H7 (cell line): Measurements from ENCODE around the gene ADAMTSL1. TPM values are rescaled to one million over a fixed set of nuclear protein-coding genes. Genes with fewer than 3 reads are reported as not detected.

Experiments used
- DNase-seq: peaks from one replicate; pipeline ENCODE4 v3.0.0; 2012
- H3K27me3 ChIP-seq: 2 replicates; pipeline ENCODE4 v1.6.0; 2011; ENCODE audit warnings: mild to moderate bottlenecking, low read length; ENCODE audit not compliant: control insufficient read depth, insufficient read depth
- H3K36me3 ChIP-seq: replicated peaks from 2 replicates; pipeline ENCODE4 v1.5.1; 2011; ENCODE audit warnings: low read length; ENCODE audit not compliant: control insufficient read depth, insufficient read depth
- H3K4me3 ChIP-seq: 2 replicates; pipeline ENCODE4 v1.5.1; 2011; ENCODE audit warnings: low read depth, mild to moderate bottlenecking, control low read depth, low read length, moderate library complexity; ENCODE audit not compliant: insufficient read depth
- total RNA-seq: library from RNA; depleted of rRNA; stranded (reverse); fragments of >200 nt; shearing (Covaris generic); gene quantifications from 2 replicates; pipeline ENCODE4 v1.2.3, GENCODE V29; 2014

Gene ADAMTSL1
- total RNA-seq, 1 experiment from 2014 or later = 1.8 TPM

- H3K36me3 ChIP-seq = no peaks in the 10 kb centered on the region
- no peak for DNase-seq
- no peaks in the 10 kb centered on the region for H3K27me3 ChIP-seq
- no peak overlapping the region for H3K4me3 ChIP-seq
Observed at GRCh38 chr9:18480662-18481093, 6.7 kb downstream of the ADAMTSL1 start.

- H3K4me3 ChIP-seq = no peak overlapping the region
- no peaks in the 10 kb centered on the region for H3K27me3 ChIP-seq
- no peak for DNase-seq
- H3K36me3 ChIP-seq = no peaks in the 10 kb centered on the region
Observed at GRCh38 chr9:18482371-18482770, 8.4 kb downstream of the ADAMTSL1 start.

GRCh38 chr9:18485714-18486113, 11.8 kb downstream of the ADAMTSL1 start:
- Histone ChIP-seq H3K36me3 (no peaks in the 10 kb centered on the region), H3K4me3 (no peak overlapping the region), H3K27me3 (no peaks in the 10 kb centered on the region)
- DNase-seq = no peak

- DNase-seq = no peak
- no peak overlapping the region for H3K4me3 ChIP-seq
- no peaks in the 10 kb centered on the region for H3K36me3 ChIP-seq
- H3K27me3 ChIP-seq = no peaks in the 10 kb centered on the region
Observed at GRCh38 chr9:18487611-18488010, 13.7 kb downstream of the ADAMTSL1 start.

- no peak overlapping the region for H3K4me3 ChIP-seq
- no peaks in the 10 kb centered on the region for H3K27me3 ChIP-seq
- H3K36me3 ChIP-seq = no peaks in the 10 kb centered on the region
- no peak for DNase-seq
Observed at GRCh38 chr9:18488886-18489285, 14.9 kb downstream of the ADAMTSL1 start.

- Histone ChIP-seq H3K27me3 (no peaks in the 10 kb centered on the region), H3K36me3 (no peaks in the 10 kb centered on the region), H3K4me3 (no peak overlapping the region)
- DNase-seq = no peak
Observed at GRCh38 chr9:18489861-18490260, 15.9 kb downstream of the ADAMTSL1 start.

- Histone ChIP-seq H3K4me3 (no peak overlapping the region), H3K36me3 (no peaks in the 10 kb centered on the region), H3K27me3 (no peaks in the 10 kb centered on the region)
- no peak for DNase-seq
Observed at GRCh38 chr9:18490641-18491370, 16.9 kb downstream of the ADAMTSL1 start.

- Histone ChIP-seq H3K4me3 (no peak overlapping the region), H3K27me3 (no peaks in the 10 kb centered on the region), H3K36me3 (no peaks in the 10 kb centered on the region)
- no peak for DNase-seq
Observed at GRCh38 chr9:18492612-18493011, 18.7 kb downstream of the ADAMTSL1 start.

GRCh38 chr9:18493451-18493993, 19.6 kb downstream of the ADAMTSL1 start:
- Histone ChIP-seq H3K4me3 (no peak overlapping the region), H3K27me3 (no peaks in the 10 kb centered on the region), H3K36me3 (no peaks in the 10 kb centered on the region)
- no peak for DNase-seq

GRCh38 chr9:18495065-18495464, 21.1 kb downstream of the ADAMTSL1 start:
- Histone ChIP-seq H3K27me3 (no peaks in the 10 kb centered on the region), H3K36me3 (no peaks in the 10 kb centered on the region), H3K4me3 (no peak overlapping the region)
- DNase-seq = no peak

- Histone ChIP-seq H3K4me3 (no peak overlapping the region), H3K27me3 (no peaks in the 10 kb centered on the region), H3K36me3 (no peaks in the 10 kb centered on the region)
- DNase-seq = no peak
Observed at GRCh38 chr9:18496256-18497000, 22.5 kb downstream of the ADAMTSL1 start.

- Histone ChIP-seq H3K36me3 (no peaks in the 10 kb centered on the region), H3K4me3 (no peak overlapping the region), H3K27me3 (no peaks in the 10 kb centered on the region)
- no peak for DNase-seq
Observed at GRCh38 chr9:18499062-18499461, 25.1 kb downstream of the ADAMTSL1 start.

GRCh38 chr9:18499980-18500379, 26.0 kb downstream of the ADAMTSL1 start:
- H3K36me3 ChIP-seq = no peaks in the 10 kb centered on the region
- H3K27me3 ChIP-seq = no peaks in the 10 kb centered on the region
- no peak for DNase-seq
- no peak overlapping the region for H3K4me3 ChIP-seq

GRCh38 chr9:18500451-18500850, 26.5 kb downstream of the ADAMTSL1 start:
- Histone ChIP-seq H3K4me3 (no peak overlapping the region), H3K36me3 (no peaks in the 10 kb centered on the region), H3K27me3 (no peaks in the 10 kb centered on the region)
- DNase-seq = no peak

GRCh38 chr9:18501949-18502348, 28.0 kb downstream of the ADAMTSL1 start:
- no peaks in the 10 kb centered on the region for H3K36me3 ChIP-seq
- no peak overlapping the region for H3K4me3 ChIP-seq
- no peaks in the 10 kb centered on the region for H3K27me3 ChIP-seq
- DNase-seq = no peak
